Right cardiac atrium (tissue), 5 donors: ENCODE data around the gene PXYLP1. TPM values are rescaled to one million over a fixed set of nuclear protein-coding genes. Genes with fewer than 3 reads are reported as not detected.
A peak's percentile ranks its signal among the peaks of the same experiment; 100 is the strongest.
"Not testable (repeated sequence)": the region's sequence is repeated elsewhere in the genome, so short reads cannot be mapped to it uniquely, and the experiment has no call there.

Source experiments
- ATAC-seq, 2 donors: fragments of 200-7000 bp; cut with Tn5 transposase; one replicate each; pipeline versions ENCODE4 v1.8.0 to v1.9.1; 2020; ENCODE audit warnings: moderate library complexity in 2 of 2, mild to moderate bottlenecking in 1 of 2
- DNase-seq, 3 donors: peaks; one replicate each; pipeline ENCODE4 v3.0.0-alpha.2; 2020
- H3K27ac ChIP-seq: one replicate; pipeline ENCODE4 v1.5.1; 2013; ENCODE audit warnings: mild to moderate bottlenecking, low read length, control low read depth, moderate library complexity
- H3K27me3 ChIP-seq: one replicate; pipeline ENCODE4 v1.6.1; 2013; ENCODE audit not compliant: control insufficient read depth, insufficient read depth
- H3K4me1 ChIP-seq: one replicate; pipeline ENCODE4 v1.6.1; 2013; ENCODE audit warnings: low read length; ENCODE audit not compliant: control insufficient read depth, insufficient read depth
- H3K4me3 ChIP-seq: one replicate; pipeline ENCODE4 v1.5.1; 2013; ENCODE audit warnings: low read length, control low read depth
- H3K9me3 ChIP-seq: one replicate; pipeline ENCODE4 v1.6.1; 2013; ENCODE audit warnings: low read length; ENCODE audit not compliant: control insufficient read depth
- WGBS: extraction: QIAGEN DNeasy Blood & Tissue Kit; methylation state at CpG from one replicate; pipeline ENCODE4 v1.1.7; 2013; 5-methylcytosine and 5-hydroxymethylcytosine counted together
- intact Hi-C, 4 donors: fragments of 100-400 bp; cut with DNase I; formaldehyde crosslinking; loops; one replicate each; pipeline versions ENCODE4 v1.11.0 to v1.14.0; 2022 to 2023
- polyA plus RNA-seq: library from polyadenylated mRNA; stranded (reverse); fragments of 200-250 nt; gene quantifications from one replicate; pipeline ENCODE4 v1.2.3, GENCODE V29; 2013
- total RNA-seq, 4 donors: library from RNA; stranded (reverse); fragmentation: NEBNext Ultra II Directional; extraction: Animal tissue kit (Norgen Biotek cat#: 25700); gene quantifications; one replicate each; pipeline ENCODE4 v1.2.1, GENCODE V29; 2021
- donor health status: healthy with polysubstance abuse.
- donor health status: DM: no; HTN: yes; CAD: no.
- donor health status: DM: no; HTN: no; CAD: no.
- donor health status: DM: no; HTN: yes; CAD: no; lungs with severe emphysema.
- donor health status: DM: yes; HTN: yes; CAD: no.

Gene PXYLP1
- total and polyA plus RNA-seq, 5 donors = 5.1 to 15.1 (median 12.3) TPM

GRCh38 chr3:141313093-141313683 is 81.6 kb downstream of the PXYLP1 start:
- ATAC-seq = no peak
- peaks cover 8% of the 10 kb centered on the region for H3K4me1 ChIP-seq
- no peaks in the 10 kb centered on the region for H3K9me3 ChIP-seq
- no peak for DNase-seq
- H3K27ac ChIP-seq = no peak overlapping the region
- H3K4me3 ChIP-seq = no peak overlapping the region
- 92% methylated on average over 10 of the region's 10 CpGs for WGBS
- intact Hi-C loops = loop anchor here in 3 of 4 donors (5.0 to 10.0 kb wide), 3 partner anchors 49 to 144 kb away; partner anchors contain the start of gene ZBTB38 (in 1 of the 3)
- H3K27me3 ChIP-seq = no peaks in the 10 kb centered on the region

DNA sequence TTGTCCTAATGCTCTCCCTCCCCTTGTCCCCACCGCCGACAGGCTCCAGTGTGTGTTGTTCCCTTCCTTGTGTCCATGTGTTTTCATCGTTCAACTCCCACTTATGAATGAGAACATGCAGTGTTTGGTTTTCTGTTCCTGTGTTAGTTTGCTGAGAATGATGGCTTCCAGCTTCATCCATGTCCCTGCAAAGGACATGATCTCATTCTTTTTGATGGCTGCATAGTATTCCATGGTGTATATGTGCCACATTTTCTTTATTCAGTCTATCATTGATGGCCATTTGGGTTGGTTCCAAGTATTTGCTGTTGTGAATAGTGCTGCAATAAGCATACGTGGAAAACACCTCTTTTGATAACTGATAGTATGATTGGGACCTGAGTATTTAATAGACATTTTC is 82.8 kb downstream of the PXYLP1 start:
- WGBS = 93% methylated on average over 4 of the region's 4 CpGs
- DNase-seq, H3K9me3 ChIP-seq, H3K4me1 ChIP-seq, H3K27me3 ChIP-seq, H3K27ac ChIP-seq, H3K4me3 ChIP-seq, ATAC-seq: not testable (repeated sequence)
- intact Hi-C loops = loop anchor here in 3 of 4 donors (5.0 to 10.0 kb wide), 3 partner anchors 48 to 143 kb away; partner anchors contain the start of gene ZBTB38 (in 1 of the 3)

DNA sequence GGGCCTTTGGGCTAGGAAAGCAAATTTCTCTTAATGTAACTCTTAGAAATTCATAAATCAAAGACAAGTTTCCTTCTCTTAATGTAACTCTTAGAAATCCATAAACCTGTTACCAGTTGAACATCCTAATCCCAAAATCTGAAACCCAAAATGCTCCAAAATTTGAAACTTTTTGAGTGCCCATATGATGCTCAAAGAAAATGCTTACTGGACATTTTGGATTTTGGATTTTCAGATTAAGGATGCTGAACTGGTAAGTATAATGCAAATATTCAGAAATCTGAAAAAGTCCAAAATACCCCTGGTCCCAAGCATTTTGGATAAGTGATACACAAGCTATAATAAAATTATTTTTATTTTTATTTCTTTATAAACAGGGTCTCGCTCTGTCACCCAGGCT is 85.2 kb downstream of the PXYLP1 start:
- H3K27ac ChIP-seq = no peak overlapping the region
- no peaks in the 10 kb centered on the region for H3K9me3 ChIP-seq
- 92% methylated on average over 1 of the region's 1 CpG for WGBS
- H3K27me3 ChIP-seq = no peaks in the 10 kb centered on the region
- intact Hi-C loops = loop anchor here in 1 of 4 donors (10.0 kb wide), 1 partner anchor 48 kb away; the partner anchor contains the start of gene ZBTB38
- no peak overlapping the region for H3K4me3 ChIP-seq
- DNase-seq = no peak
- H3K4me1 ChIP-seq = peaks cover 5% of the 10 kb centered on the region
- no peak for ATAC-seq

DNA sequence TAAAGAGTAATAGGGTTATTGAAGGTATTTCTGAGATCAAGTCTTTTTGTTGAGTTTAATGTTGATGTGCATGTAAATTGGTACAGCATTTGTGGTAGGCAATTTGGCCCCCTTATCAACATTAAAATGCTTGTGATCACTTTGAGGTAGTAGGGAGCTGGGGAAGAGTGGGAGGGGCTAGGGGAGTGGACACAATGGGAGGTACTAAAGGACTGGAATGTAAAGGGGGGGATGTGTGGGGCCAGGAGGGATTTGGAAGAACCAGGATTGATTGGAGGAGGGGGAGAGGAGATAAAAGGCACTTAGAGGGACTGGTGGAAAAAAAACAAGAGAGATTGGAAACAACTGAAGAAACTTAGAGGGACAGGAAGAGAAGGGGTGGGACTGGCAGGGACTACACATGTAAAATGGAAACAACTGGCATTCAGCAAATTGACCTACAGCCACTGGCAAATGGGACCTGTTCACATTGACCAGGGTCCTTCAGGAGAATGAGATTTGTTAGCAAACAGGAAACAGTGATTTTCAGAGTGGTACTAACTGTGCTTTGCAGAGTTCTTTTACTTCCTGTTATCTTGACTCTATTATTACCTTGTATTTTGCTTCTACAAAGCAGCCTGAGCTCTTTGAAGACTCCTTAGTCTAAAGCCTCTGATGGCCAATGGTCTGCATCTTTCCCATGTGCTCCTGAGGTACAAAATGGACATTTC is 88.9 kb downstream of the PXYLP1 start:
- intact Hi-C loops = no loop called here
- no peak for ATAC-seq
- Histone ChIP-seq H3K4me1 (no peaks in the 10 kb centered on the region), H3K9me3 (no peaks in the 10 kb centered on the region), H3K27ac (no peak overlapping the region), H3K4me3 (no peak overlapping the region), H3K27me3 (no peaks in the 10 kb centered on the region)
- no peak for DNase-seq

DNA sequence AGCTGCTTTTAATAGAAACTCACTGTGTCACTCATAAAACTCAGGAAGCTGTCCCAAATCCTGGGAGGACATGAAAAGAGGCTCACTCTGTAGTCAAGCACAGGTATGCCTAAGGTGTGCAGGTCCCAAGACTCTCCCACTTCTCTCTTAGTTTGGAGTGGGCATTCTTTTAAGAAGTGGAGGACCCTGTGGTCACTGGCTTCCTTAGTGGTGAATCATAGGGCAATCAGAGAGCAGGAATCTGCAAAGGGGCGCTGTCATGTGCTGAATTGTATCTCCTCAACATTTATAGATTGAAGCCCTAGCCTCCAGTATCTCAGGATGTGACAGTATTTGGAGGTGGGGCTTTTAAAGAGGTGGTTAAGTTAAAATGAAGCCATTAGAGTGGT is 89.5 kb downstream of the PXYLP1 start:
- H3K27ac ChIP-seq = no peak overlapping the region
- 91% methylated on average over 1 of the region's 1 CpG for WGBS
- intact Hi-C loops = no loop called here

GRCh38 chr3:141323936-141324704 is 92.5 kb downstream of the PXYLP1 start:
- no peak for ATAC-seq
- intact Hi-C loops = no loop called here
- WGBS = 87% methylated on average over 4 of the region's 4 CpGs

More for the DNA sequence above, 89.5 kb downstream of the PXYLP1 start:
- ATAC-seq = no peak
- Histone ChIP-seq H3K9me3 (no peaks in the 10 kb centered on the region), H3K27me3 (no peaks in the 10 kb centered on the region), H3K4me1 (no peaks in the 10 kb centered on the region), H3K4me3 (no peak overlapping the region)
- no peak for DNase-seq

GRCh38 chr3:141326123-141326522 is 94.5 kb downstream of the PXYLP1 start:
- Histone ChIP-seq H3K27ac (no peak overlapping the region), H3K9me3 (no peaks in the 10 kb centered on the region), H3K4me3 (no peak overlapping the region), H3K27me3 (no peaks in the 10 kb centered on the region), H3K4me1 (no peaks in the 10 kb centered on the region)
- intact Hi-C loops = no loop called here
- DNase-seq = no peak
- peak in 1 of 2 donors; percentile 71 for ATAC-seq

More at GRCh38 chr3:141323936-141324704, 92.5 kb downstream of the PXYLP1 start:
- no peak for DNase-seq
- Histone ChIP-seq H3K4me1 (no peaks in the 10 kb centered on the region), H3K9me3 (no peaks in the 10 kb centered on the region), H3K27me3 (no peaks in the 10 kb centered on the region), H3K4me3 (no peak overlapping the region), H3K27ac (no peak overlapping the region)

- H3K27me3 ChIP-seq = no peaks in the 10 kb centered on the region
- H3K9me3 ChIP-seq = no peaks in the 10 kb centered on the region
- no peak overlapping the region for H3K4me3 ChIP-seq
- WGBS = 64% methylated on average over 3 of the region's 3 CpGs
- H3K27ac ChIP-seq = no peak overlapping the region
- DNase-seq = no peak
- ATAC-seq = peak in 1 of 2 donors; percentile 33
- H3K4me1 ChIP-seq = no peaks in the 10 kb centered on the region
- intact Hi-C loops = no loop called here
Measured at GRCh38 chr3:141326626-141327025, 95.0 kb downstream of the PXYLP1 start.

- DNase-seq (peak in 1 of 3 donors; percentile 57), ATAC-seq (no peak)
- H3K27ac ChIP-seq = no peak overlapping the region
- H3K4me1 ChIP-seq = peaks cover 3% of the 10 kb centered on the region
- H3K9me3 ChIP-seq = no peaks in the 10 kb centered on the region
- no peak overlapping the region for H3K4me3 ChIP-seq
- intact Hi-C loops = no loop called here
- no peaks in the 10 kb centered on the region for H3K27me3 ChIP-seq
- WGBS = 73% methylated on average over 7 of the region's 7 CpGs
Measured at GRCh38 chr3:141328286-141329166, 96.9 kb downstream of the PXYLP1 start.

DNA sequence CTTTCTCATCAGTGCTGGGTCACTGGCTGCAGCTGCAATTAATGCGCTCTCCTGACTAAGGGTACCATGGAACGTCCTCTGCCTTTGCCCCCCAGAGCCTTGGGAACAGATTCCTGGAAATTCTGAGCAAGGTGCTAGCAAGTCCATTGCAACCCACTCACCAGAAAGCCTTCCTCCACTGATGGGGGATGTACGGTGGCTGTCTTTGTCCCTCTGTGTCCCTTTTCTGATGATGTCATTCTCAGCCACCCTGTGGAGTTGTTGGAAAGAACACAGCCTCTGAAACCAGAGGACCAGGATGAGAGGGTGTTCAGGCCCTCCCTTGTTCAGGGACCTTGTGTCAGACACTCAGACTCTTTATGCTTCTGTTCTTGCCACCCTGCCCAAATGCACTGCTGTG is 98.6 kb downstream of the PXYLP1 start:
- intact Hi-C loops = no loop called here
- 90% methylated on average over 3 of the region's 3 CpGs for WGBS

More for the DNA sequence above, 98.6 kb downstream of the PXYLP1 start:
- ATAC-seq (no peak), DNase-seq (no peak)
- Histone ChIP-seq H3K4me3 (no peak overlapping the region), H3K27ac (no peak overlapping the region), H3K27me3 (no peaks in the 10 kb centered on the region), H3K4me1 (peaks cover 3% of the 10 kb centered on the region), H3K9me3 (no peaks in the 10 kb centered on the region)
